Loucy (cell line): Measurements from ENCODE around the gene CROCC2.

Source experiments
- H2AFZ ChIP-seq: fragments of 200-600 bp; sonication (generic); 2 replicates; pipeline ENCODE4 v1.6.0; 2016; ENCODE audit warnings: antibody characterized with exemption, mild to moderate bottlenecking, low read length, moderate library complexity
- H3F3A ChIP-seq: fragments of 200-600 bp; 2 replicates; pipeline ENCODE4 v1.6.0; 2016; ENCODE audit warnings: antibody characterized with exemption, low read depth, mild to moderate bottlenecking
- H3K27me3 ChIP-seq: fragments of 200-600 bp; sonication (generic); 2 replicates; pipeline ENCODE4 v1.6.1; 2014; ENCODE audit warnings: low read length, mild to moderate bottlenecking; ENCODE audit not compliant: insufficient read depth, poor library complexity, severe bottlenecking
- H3K36me3 ChIP-seq: fragments of 200-600 bp; sonication (generic); 2 replicates; pipeline ENCODE4 v1.6.1; 2016; ENCODE audit warnings: low read length; ENCODE audit not compliant: insufficient read depth
- H3K4me1 ChIP-seq: fragments of 200-600 bp; sonication (generic); 2 replicates; pipeline ENCODE4 v1.5.1; 2014; ENCODE audit warnings: low read length, mild to moderate bottlenecking; ENCODE audit not compliant: insufficient read depth, poor library complexity, severe bottlenecking
- H3K4me2 ChIP-seq: fragments of 200-600 bp; sonication (generic); 2 replicates; pipeline ENCODE4 v1.6.0; 2014; ENCODE audit warnings: antibody characterized with exemption, low read length, low read depth, mild to moderate bottlenecking; ENCODE audit not compliant: poor library complexity, severe bottlenecking
- H3K4me3 ChIP-seq: fragments of 200-600 bp; sonication (generic); 2 replicates; pipeline ENCODE4 v1.5.1; 2014; ENCODE audit warnings: low read length, mild to moderate bottlenecking, mixed read lengths; ENCODE audit not compliant: poor library complexity, severe bottlenecking
- H3K79me2 ChIP-seq: fragments of 200-600 bp; sonication (generic); 2 replicates; pipeline ENCODE4 v1.6.1; 2014; ENCODE audit warnings: low read length; ENCODE audit not compliant: insufficient read depth
- H3K9ac ChIP-seq: fragments of 200-600 bp; sonication (generic); 2 replicates; pipeline ENCODE4 v1.6.0; 2014; ENCODE audit warnings: mild to moderate bottlenecking, low read depth, low read length, moderate library complexity; ENCODE audit not compliant: poor library complexity, severe bottlenecking
- H3K9me2 ChIP-seq: fragments of 200-600 bp; sonication (generic); replicated peaks from 2 replicates; pipeline ENCODE4 v1.6.1; 2016; ENCODE audit warnings: low read depth, low read length, mixed read lengths
- H3K9me3 ChIP-seq: fragments of 200-600 bp; sonication (generic); 2 replicates; pipeline ENCODE4 v1.6.1; 2014; ENCODE audit warnings: mild to moderate bottlenecking, antibody characterized with exemption, low read length, low read depth; ENCODE audit not compliant: insufficient read depth
- H4K20me1 ChIP-seq: fragments of 200-600 bp; sonication (generic); 2 replicates; pipeline ENCODE4 v1.6.0; 2014; ENCODE audit warnings: antibody characterized with exemption, low read length, mild to moderate bottlenecking; ENCODE audit not compliant: insufficient read depth, poor library complexity, severe bottlenecking
- EZH2phosphoT487 ChIP-seq: fragments of 200-600 bp; IDR thresholded peaks from 2 replicates; pipeline ENCODE4 v1.6.1; 2018; ENCODE audit warnings: antibody characterized with exemption, mild to moderate bottlenecking, moderate library complexity, borderline replicate concordance
- TF ChIP-seq, protein P1 (sequence below): fragments of 200-600 bp; sonication (generic); conservative IDR thresholded peaks from 2 replicates; pipeline ENCODE4 v1.5.1; 2014; ENCODE audit warnings: mild to moderate bottlenecking, antibody characterized with exemption, low read length

The CROCC2 gene

DNA sequence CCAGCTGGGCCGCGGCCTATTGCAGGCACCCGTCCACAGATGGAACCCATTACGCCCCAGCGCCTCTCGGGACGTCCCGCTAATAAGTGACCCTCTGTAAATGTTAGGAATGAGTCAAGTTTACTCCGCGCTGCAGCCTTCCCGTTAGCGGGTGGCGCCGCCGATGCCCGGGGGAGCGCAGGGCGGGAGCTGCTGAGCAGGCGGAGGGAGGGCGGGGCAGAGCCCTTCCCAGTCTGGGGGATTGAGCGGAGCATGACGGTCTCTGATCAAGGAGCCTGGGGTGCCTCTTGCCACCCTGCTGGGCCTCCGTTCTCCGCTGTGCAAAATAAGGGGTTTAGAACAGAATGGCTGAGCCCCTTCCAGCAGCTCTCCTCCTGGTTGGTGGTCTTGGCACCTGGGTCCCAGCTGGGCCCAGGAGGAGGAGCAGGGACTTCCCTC, 10.5 kb downstream of the CROCC2 start:
- Histone ChIP-seq H3K36me3 (no peaks in the 10 kb centered on the region), H3K79me2 (no peaks in the 10 kb centered on the region), H3K9ac (no peak overlapping the region), H3F3A (no peaks in the 10 kb centered on the region), H3K4me2 (no peak overlapping the region), H3K9me2 (no peaks in the 10 kb centered on the region), H4K20me1 (no peaks in the 10 kb centered on the region), H3K4me1 (no peaks in the 10 kb centered on the region), H2AFZ (no peak overlapping the region), H3K27me3 (no peaks in the 10 kb centered on the region), H3K9me3 (no peaks in the 10 kb centered on the region), H3K4me3 (no peak overlapping the region)
- no peak for TF ChIP-seq EZH2phosphoT487
- TF ChIP-seq, protein P1, sequence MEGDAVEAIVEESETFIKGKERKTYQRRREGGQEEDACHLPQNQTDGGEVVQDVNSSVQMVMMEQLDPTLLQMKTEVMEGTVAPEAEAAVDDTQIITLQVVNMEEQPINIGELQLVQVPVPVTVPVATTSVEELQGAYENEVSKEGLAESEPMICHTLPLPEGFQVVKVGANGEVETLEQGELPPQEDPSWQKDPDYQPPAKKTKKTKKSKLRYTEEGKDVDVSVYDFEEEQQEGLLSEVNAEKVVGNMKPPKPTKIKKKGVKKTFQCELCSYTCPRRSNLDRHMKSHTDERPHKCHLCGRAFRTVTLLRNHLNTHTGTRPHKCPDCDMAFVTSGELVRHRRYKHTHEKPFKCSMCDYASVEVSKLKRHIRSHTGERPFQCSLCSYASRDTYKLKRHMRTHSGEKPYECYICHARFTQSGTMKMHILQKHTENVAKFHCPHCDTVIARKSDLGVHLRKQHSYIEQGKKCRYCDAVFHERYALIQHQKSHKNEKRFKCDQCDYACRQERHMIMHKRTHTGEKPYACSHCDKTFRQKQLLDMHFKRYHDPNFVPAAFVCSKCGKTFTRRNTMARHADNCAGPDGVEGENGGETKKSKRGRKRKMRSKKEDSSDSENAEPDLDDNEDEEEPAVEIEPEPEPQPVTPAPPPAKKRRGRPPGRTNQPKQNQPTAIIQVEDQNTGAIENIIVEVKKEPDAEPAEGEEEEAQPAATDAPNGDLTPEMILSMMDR, result no peak

DNA sequence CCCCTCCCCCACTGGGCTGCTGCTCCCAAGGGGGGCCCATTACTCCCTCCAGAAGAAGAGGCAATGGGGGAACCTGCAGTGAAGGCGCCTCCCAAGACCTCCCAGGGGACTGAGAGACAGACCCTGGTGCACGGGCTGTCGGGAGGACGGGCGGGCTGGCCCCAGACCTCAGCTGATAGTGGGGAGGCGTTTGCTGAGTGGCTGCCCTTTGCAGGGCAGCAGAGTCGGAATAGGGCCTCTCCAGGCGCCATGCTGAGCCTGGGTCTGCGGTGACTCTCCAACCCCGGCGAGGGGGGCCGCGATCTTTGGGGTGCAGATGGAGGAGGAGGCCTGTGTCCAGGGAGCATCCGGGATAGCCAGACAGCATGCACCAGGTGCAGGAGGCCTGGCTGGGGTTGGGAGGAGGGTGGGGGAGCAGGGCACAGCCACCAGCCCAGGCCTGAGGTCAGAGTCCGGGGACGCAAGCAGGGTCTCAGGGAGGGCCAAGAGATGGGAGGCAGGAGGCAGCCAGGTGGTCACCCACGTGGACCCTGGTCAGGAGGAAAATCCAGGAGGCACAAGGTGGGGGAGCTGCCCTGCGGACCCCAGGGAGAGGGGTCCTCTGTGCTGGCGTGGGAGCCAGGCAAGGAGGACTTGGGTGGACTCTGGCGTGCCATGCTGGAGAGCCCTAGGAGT, 11.0 kb downstream of the CROCC2 start:
- Histone ChIP-seq H3K9me2 (no peaks in the 10 kb centered on the region), H3K4me1 (no peaks in the 10 kb centered on the region), H3K27me3 (no peaks in the 10 kb centered on the region), H3K4me3 (no peak overlapping the region), H3K9me3 (no peaks in the 10 kb centered on the region), H3K4me2 (no peak overlapping the region), H3K79me2 (no peaks in the 10 kb centered on the region), H3F3A (no peaks in the 10 kb centered on the region), H4K20me1 (no peaks in the 10 kb centered on the region), H3K36me3 (no peaks in the 10 kb centered on the region), H3K9ac (no peak overlapping the region), H2AFZ (no peak overlapping the region)
- TF ChIP-seq, protein P1, result no peak
- no peak for TF ChIP-seq EZH2phosphoT487

- no peak for TF ChIP-seq EZH2phosphoT487
- TF ChIP-seq, protein P1, result no peak
- Histone ChIP-seq H3F3A (no peaks in the 10 kb centered on the region), H3K4me1 (no peaks in the 10 kb centered on the region), H3K9me2 (no peaks in the 10 kb centered on the region), H3K27me3 (no peaks in the 10 kb centered on the region), H3K4me2 (no peak overlapping the region), H3K79me2 (no peaks in the 10 kb centered on the region), H3K9ac (no peak overlapping the region), H3K36me3 (no peaks in the 10 kb centered on the region), H4K20me1 (no peaks in the 10 kb centered on the region), H2AFZ (no peak overlapping the region), H3K9me3 (no peaks in the 10 kb centered on the region), H3K4me3 (no peak overlapping the region)
Measured at GRCh38 chr2:240917684-240918257, 11.6 kb downstream of the CROCC2 start.
